Stimulated activated CD8-positive, alpha-beta memory T cell treated with anti-CD3 and anti-CD28 coated beads, Interleukin-15, amount 100 ng/mL, for 48 hours (primary cell): ENCODE results near the gene COMT.

Experiments used
- DNase-seq, 2 donors: peaks; one replicate each; pipeline ENCODE4 v3.0.0-alpha.2; 2020; ENCODE audit warnings: low read depth in 2 of 2

Gene COMT

GRCh38 chr22:19995611-19996339 is 54.2 kb downstream of the COMT start:
- DNase-seq = no peak

GRCh38 chr22:19996694-19997384 is 55.3 kb downstream of the COMT start:
- DNase-seq = no peak

GRCh38 chr22:19997561-19998231 is 56.1 kb downstream of the COMT start:
- no peak for DNase-seq

GRCh38 chr22:19998232-19998951 is 56.8 kb downstream of the COMT start:
- no peak for DNase-seq

GRCh38 chr22:19998991-19999820 is 57.6 kb downstream of the COMT start:
- DNase-seq = no peak

GRCh38 chr22:20000246-20001081 is 58.9 kb downstream of the COMT start:
- no peak for DNase-seq

GRCh38 chr22:20001082-20001638 is 59.6 kb downstream of the COMT start:
- no peak for DNase-seq

- no peak for DNase-seq
These were observed 60.6 kb downstream of the COMT start for GRCh38 chr22:20002128-20002527.

GRCh38 chr22:20002636-20003035 is 61.1 kb downstream of the COMT start:
- no peak for DNase-seq

- no peak for DNase-seq
These were observed 61.7 kb downstream of the COMT start for GRCh38 chr22:20003304-20003703.

- DNase-seq = no peak
These were observed 62.9 kb downstream of the COMT start for GRCh38 chr22:20004464-20004863.

- DNase-seq = no peak
These were observed 66.8 kb downstream of the COMT start for GRCh38 chr22:20008221-20008995.

GRCh38 chr22:20009018-20009491 is 67.5 kb downstream of the COMT start:
- no peak for DNase-seq

- DNase-seq = no peak
These were observed 68.2 kb downstream of the COMT start for GRCh38 chr22:20009582-20010306.

- DNase-seq = no peak
These were observed 68.9 kb downstream of the COMT start for GRCh38 chr22:20010307-20011122.

GRCh38 chr22:20011123-20011992 is 69.8 kb downstream of the COMT start:
- no peak for DNase-seq
